GM12865 (cell line): Measurements from ENCODE around the gene ADGRF4.
A peak's percentile ranks its signal among the peaks of the same experiment; 100 is the strongest.

Experiments used
- DNase-seq: peaks from one replicate; pipeline ENCODE4 v3.0.0; 2010; ENCODE audit warnings: low read depth
- H3K4me3 ChIP-seq: 2 replicates; pipeline ENCODE4 v1.5.1; 2011; ENCODE audit warnings: mild to moderate bottlenecking, low read depth, low read length, control low read depth
- CTCF ChIP-seq: IDR thresholded peaks from 2 replicates; pipeline ENCODE4 v1.5.1; 2011; ENCODE audit warnings: low read length, control low read depth, low read depth, inconsistent platforms; ENCODE audit not compliant: insufficient read depth; ENCODE audit errors: missing control alignments

The ADGRF4 gene

GRCh38 chr6:47716207-47716606 lies 17.8 kb downstream of the ADGRF4 start:
- TF ChIP-seq CTCF, result no peak
- H3K4me3 ChIP-seq, result no peak overlapping the region
- no peak for DNase-seq

DNA sequence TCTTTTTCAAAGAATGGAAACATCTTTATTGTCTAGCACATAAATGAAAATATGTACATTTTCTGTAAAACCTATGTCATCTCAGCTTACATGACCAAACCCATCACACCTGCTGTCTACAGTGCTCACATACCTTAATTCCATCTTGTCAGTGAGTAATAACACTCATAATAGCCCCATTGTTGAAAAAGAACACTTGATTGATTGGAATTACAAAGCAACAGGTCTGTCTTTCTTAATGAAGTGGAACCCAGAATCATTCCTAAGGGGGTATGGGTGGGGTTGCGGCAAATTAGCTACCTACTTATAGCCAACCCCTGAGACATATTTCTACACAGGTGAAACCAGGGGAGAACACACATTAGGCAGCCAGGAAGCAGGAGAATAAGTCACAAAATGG lies 20.2 kb downstream of the ADGRF4 start:
- no peak for TF ChIP-seq CTCF
- DNase-seq, result no peak
- no peak overlapping the region for H3K4me3 ChIP-seq

DNA sequence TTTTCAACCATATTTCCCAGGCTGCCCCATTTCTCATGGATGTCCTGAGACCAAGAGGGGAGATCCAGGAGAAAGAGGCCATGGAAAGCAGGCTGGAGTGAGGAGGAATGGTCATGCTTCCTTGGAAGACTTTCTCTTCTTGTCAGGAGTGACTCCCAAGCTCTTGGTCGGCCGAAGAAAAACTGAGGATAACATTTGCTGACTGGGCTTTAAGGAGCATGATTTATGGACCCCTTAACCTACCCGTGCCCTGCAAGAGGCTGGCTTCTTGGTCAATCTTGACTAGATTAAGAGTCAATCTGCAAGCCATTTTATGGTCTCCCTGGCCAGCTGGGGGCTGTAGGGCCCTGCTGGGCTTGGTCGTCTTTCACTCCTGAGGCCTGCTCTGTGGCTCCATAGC lies 22.8 kb downstream of the ADGRF4 start:
- no peak for DNase-seq
- TF ChIP-seq CTCF, result no peak

DNA sequence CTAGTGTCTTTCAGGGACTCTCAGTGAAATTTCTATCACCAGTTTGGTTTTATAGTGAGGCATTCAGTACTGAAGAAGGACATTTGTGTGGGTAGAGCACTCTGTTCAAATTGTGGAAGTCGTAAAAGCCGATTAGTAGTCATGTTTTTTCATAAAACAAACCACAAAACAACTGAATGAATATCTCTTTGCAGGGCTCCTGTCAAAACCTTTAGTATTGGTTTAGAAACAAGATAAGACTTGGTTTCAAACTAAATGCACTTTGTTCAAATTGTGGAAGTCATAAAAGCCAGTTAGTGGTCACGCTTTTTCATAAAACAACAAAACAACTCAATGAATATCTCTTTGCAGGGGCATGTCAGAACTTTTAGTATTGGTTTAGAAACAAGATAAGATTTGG lies 23.8 kb downstream of the ADGRF4 start:
- no peak for TF ChIP-seq CTCF
- peak; percentile 71 for DNase-seq
- H3K4me3 ChIP-seq, result no peak overlapping the region

More for the DNA sequence above, 22.8 kb downstream of the ADGRF4 start:
- no peak overlapping the region for H3K4me3 ChIP-seq

DNA sequence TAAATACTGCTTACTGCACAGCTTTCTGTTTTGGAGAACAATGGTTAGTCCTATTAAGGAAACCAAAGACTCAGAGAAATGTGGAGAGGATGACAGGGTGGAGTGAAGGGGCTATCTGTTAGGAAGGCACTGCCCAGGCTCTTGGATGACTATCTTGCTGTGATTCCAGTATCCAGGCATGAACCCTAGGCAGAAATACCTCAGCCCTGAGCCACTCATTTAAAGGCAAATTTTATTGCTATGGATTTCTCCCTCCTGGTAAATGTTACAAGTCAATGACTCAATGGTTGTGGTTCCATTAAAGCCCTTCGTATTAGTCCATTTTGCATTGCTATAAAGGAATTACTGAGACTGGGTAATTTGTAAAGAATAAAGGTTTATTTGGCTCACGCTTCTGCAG lies 25.9 kb downstream of the ADGRF4 start:
- no peak overlapping the region for H3K4me3 ChIP-seq
- no peak for TF ChIP-seq CTCF
- DNase-seq, result no peak

DNA sequence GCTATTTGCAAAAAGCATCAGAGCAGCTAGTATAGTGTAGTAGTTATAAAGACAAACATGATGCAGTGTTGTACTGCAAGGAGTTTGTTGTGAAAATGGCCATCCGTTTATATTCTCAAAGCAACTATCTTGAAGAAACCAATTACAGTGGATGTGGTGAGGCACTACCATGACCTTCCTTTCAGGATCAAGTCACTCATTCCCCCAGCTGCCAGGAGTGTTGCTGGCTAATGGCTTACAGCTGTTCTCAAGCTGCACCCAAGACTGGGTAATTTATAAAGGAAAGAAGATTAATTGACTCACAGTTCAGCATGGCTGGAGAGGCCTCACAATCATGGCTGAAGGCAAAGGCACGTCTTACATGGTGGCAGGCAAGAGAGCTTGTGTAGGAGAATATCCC lies 29.0 kb downstream of the ADGRF4 start:
- TF ChIP-seq CTCF, result no peak
- H3K4me3 ChIP-seq, result no peak overlapping the region
- DNase-seq, result no peak

- no peak for TF ChIP-seq CTCF
- no peak for DNase-seq
- H3K4me3 ChIP-seq, result no peak overlapping the region
These were observed 30.6 kb downstream of the ADGRF4 start for GRCh38 chr6:47729019-47729418.
